PC-3 (cell line): ENCODE data around the gene MTRFR.

Experiments
- CTCF ChIP-seq: fragments of 300-600 bp; sonication (generic); conservative IDR thresholded peaks from 2 replicates; pipeline ENCODE4 v1.5.1; 2017; ENCODE audit warnings: antibody characterized with exemption, low read depth, mild to moderate bottlenecking, low read length
- EZH2 ChIP-seq: fragments of 300-600 bp; sonication (generic); IDR thresholded peaks from one replicate; pipeline ENCODE4 v1.6.1; 2017; ENCODE audit warnings: antibody characterized with exemption, mild to moderate bottlenecking, low read length; ENCODE audit not compliant: unreplicated experiment
- EZH2phosphoT487 ChIP-seq: fragments of 300-600 bp; sonication (generic); IDR thresholded peaks from 2 replicates; pipeline ENCODE4 v1.6.1; 2018; ENCODE audit warnings: mild to moderate bottlenecking, antibody characterized with exemption, low read length, borderline replicate concordance

DNA sequence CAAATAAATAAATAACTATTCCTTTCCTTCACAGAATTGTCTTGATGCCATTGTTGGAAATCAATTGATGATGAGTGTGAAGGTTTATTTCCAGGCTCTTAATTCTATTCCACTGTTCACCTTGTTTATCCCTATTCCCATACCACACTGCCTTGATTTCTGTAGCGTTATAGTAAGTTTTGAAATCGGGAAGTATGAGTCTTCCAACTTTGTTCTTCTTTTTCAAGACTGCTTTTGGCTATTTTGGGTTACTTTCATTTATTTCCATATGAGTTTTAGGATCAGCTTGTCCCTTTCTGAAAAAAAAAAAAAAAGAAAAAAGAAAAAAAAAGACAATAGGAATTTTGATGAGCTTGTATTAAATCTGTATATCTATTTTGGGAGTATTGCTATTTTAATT is 47.7 kb downstream of the MTRFR start:
- TF ChIP-seq EZH2: no peak
- no peak for TF ChIP-seq CTCF
- no peak for TF ChIP-seq EZH2phosphoT487
